PC-3 (cell line): Measurements from ENCODE around the gene SNX32. TPM values are rescaled to one million over a fixed set of nuclear protein-coding genes. Genes with fewer than 3 reads are reported as not detected.
A peak's percentile ranks its signal among the peaks of the same experiment; 100 is the strongest.

Experiments
- ATAC-seq: fragments of 200-7000 bp; cut with Tn5 transposase; 2 replicates; pipeline ENCODE4 v1.9.1; 2020; ENCODE audit warnings: mild to moderate bottlenecking, moderate library complexity
- BruUV-seq: library from RNA; stranded (reverse); fragments of 400-500 nt; replicated peaks from 2 replicates; lab custom pipeline; 2021; lab: Mats Ljungman, UMichigan
- CTCF ChIA-PET: fragments of 300-600 bp; sonication (Branson Sonifier 250); formaldehyde crosslinking; loops from one replicate; lab custom pipeline; 2022; ENCODE audit warnings: antibody characterized with exemption; lab: Charles Lee
- POLR2A ChIA-PET: fragments of 300-600 bp; sonication (Branson Sonifier 250); formaldehyde crosslinking; loops from one replicate; lab custom pipeline; 2022; ENCODE audit warnings: antibody characterized with exemption; ENCODE audit not compliant: unreplicated experiment; lab: Charles Lee
- DNase-seq: peaks from one replicate; pipeline ENCODE4 v3.0.0-alpha.2; 2015
- H2AFZ ChIP-seq: fragments of 300-600 bp; sonication (generic); 2 replicates; pipeline ENCODE4 v1.6.0; 2016; ENCODE audit warnings: antibody characterized with exemption, low read length
- H3F3A ChIP-seq: fragments of 300-600 bp; sonication (generic); one replicate; pipeline ENCODE4 v1.6.0; 2017; ENCODE audit warnings: antibody characterized with exemption, low read length, control low read depth, mild to moderate bottlenecking; ENCODE audit not compliant: unreplicated experiment
- H3K27ac ChIP-seq: fragments of 300-600 bp; sonication (generic); 2 replicates; pipeline ENCODE4 v1.5.1; 2016; ENCODE audit warnings: mild to moderate bottlenecking, low read length
- H3K27me3 ChIP-seq: fragments of 300-600 bp; sonication (generic); 2 replicates; pipeline ENCODE4 v1.6.1; 2016; ENCODE audit warnings: low read length, mixed read lengths
- H3K36me3 ChIP-seq: fragments of 300-600 bp; sonication (generic); 2 replicates; pipeline ENCODE4 v1.6.1; 2016; ENCODE audit warnings: low read depth, mixed run types, low read length, mixed read lengths
- H3K4me1 ChIP-seq: fragments of 300-600 bp; sonication (generic); 2 replicates; pipeline ENCODE4 v1.5.1; 2016; ENCODE audit warnings: low read length; ENCODE audit not compliant: insufficient read depth
- H3K4me2 ChIP-seq: fragments of 300-600 bp; sonication (generic); 2 replicates; pipeline ENCODE4 v1.6.0; 2016; ENCODE audit warnings: low read length
- H3K4me3 ChIP-seq: fragments of 300-600 bp; sonication (generic); 2 replicates; pipeline ENCODE4 v1.5.1; 2016; ENCODE audit warnings: mild to moderate bottlenecking, low read length, mixed read lengths
- H3K79me2 ChIP-seq: fragments of 300-600 bp; sonication (generic); 2 replicates; pipeline ENCODE4 v1.6.1; 2017; ENCODE audit warnings: low read length, mixed read lengths
- H3K9ac ChIP-seq: fragments of 300-600 bp; sonication (generic); 2 replicates; pipeline ENCODE4 v1.6.0; 2016; ENCODE audit warnings: mild to moderate bottlenecking, low read length
- H3K9me2 ChIP-seq: fragments of 300-600 bp; sonication (generic); replicated peaks from 2 replicates; pipeline ENCODE4 v1.6.1; 2016; ENCODE audit warnings: mixed run types, low read length, mixed read lengths
- H3K9me3 ChIP-seq: fragments of 300-600 bp; sonication (generic); 2 replicates; pipeline ENCODE4 v1.6.1; 2016; ENCODE audit warnings: low read length, mixed read lengths
- H4K20me1 ChIP-seq: fragments of 300-600 bp; sonication (generic); 2 replicates; pipeline ENCODE4 v1.6.1; 2016; ENCODE audit warnings: low read length, mixed read lengths
- EZH2 ChIP-seq: fragments of 300-600 bp; sonication (generic); IDR thresholded peaks from one replicate; pipeline ENCODE4 v1.6.1; 2017; ENCODE audit warnings: antibody characterized with exemption, mild to moderate bottlenecking, low read length; ENCODE audit not compliant: unreplicated experiment
- EZH2phosphoT487 ChIP-seq: fragments of 300-600 bp; sonication (generic); IDR thresholded peaks from 2 replicates; pipeline ENCODE4 v1.6.1; 2018; ENCODE audit warnings: mild to moderate bottlenecking, antibody characterized with exemption, low read length, borderline replicate concordance
- intact Hi-C: fragments of 100-400 bp; cut with micrococcal nuclease; formaldehyde crosslinking; loops from 2 replicates; pipeline ENCODE4 v1.9.0; 2023
- total RNA-seq: library from RNA; depleted of rRNA; stranded (reverse); fragments of >200 nt; gene quantifications from 2 replicates; pipeline ENCODE4 v1.2.3, GENCODE V29; 2014
- TF ChIP-seq, protein P1 (sequence below): fragments of 300-600 bp; sonication (generic); conservative IDR thresholded peaks from 2 replicates; pipeline ENCODE4 v1.5.1; 2017; ENCODE audit warnings: antibody characterized with exemption, low read depth, mild to moderate bottlenecking, low read length

SNX32 gene
- total RNA-seq, 1 experiment from 2014 or later = not detected

DNA sequence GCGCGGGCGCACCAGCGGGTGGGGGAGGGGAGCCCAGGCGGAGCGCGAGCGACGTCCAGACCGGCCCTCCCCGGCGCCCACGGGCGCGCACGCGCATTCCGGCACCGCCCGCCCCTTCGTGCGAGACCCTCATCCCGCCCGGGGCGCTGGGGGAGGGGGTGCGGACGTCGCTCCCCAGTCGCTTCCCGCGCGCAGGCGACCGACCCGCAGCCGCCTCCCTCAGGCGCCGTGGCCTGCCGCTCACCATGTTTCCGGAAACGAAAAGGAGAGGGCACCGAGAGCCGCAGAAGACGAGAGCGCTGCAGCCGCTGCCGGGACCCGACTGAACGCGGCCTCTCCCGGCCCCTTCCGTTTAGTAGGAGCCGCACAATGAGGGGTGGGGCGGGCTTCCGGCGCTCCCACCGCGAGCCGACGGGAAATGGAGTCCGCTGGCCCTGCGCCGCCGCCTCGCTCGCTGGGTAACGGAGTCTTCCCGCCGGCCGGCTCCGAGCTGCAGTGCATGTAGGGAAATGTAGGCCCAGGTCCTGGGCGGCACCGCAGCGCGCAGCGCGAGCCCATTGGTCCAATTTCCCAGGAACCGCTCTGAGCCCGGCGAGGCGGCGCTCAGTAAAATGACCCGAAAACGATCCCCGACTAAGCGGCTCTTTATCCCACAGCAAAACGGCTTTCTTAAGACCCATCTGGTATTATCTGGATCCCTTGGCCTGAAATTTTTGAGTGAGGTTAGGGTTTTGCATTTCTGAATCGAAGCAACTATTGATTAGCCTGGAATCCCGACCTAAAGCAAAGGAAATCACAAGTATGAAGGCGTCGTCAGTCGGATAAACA, 24.3 kb downstream of the SNX32 start, which contains the start of gene CFL1:
TSS of gene CFL1 (minus strand) at position 328 of the 828 bp plus-strand sequence. CDS start at position 247, 81 bp downstream.
- Histone ChIP-seq H3K9ac (peak within 1 kb of the TSS; percentile 90), H4K20me1 (peaks cover 45% of the 10 kb centered on the region), H3F3A (peaks cover 11% of the 10 kb centered on the region), H3K4me1 (peaks cover 42% of the 10 kb centered on the region), H2AFZ (peak within 1 kb of the TSS; percentile 93), H3K9me3 (no peaks in the 10 kb centered on the region), H3K9me2 (no peaks in the 10 kb centered on the region), H3K4me3 (peak within 1 kb of the TSS; percentile 79), H3K4me2 (peak within 1 kb of the TSS; percentile 98), H3K79me2 (peaks cover 68% of the 10 kb centered on the region), H3K27me3 (no peaks in the 10 kb centered on the region), H3K36me3 (peaks cover 37% of the 10 kb centered on the region), H3K27ac (peak within 1 kb of the TSS; percentile 74)
- intact Hi-C loops = loop anchor here (2.0 kb wide), 1 partner anchor 31 kb away; the partner anchor contains the start of gene FIBP
- no TSS peak for BruUV-seq
- CTCF ChIA-PET = interaction anchor here (0.5 to 2.6 kb wide), 2 partner anchors 31 to 143 kb away, joined by 3 to 26 read pairs; partner anchors contain the start of gene FIBP
- TF ChIP-seq EZH2phosphoT487 (no peak), EZH2 (no peak)
- TF ChIP-seq, protein P1, sequence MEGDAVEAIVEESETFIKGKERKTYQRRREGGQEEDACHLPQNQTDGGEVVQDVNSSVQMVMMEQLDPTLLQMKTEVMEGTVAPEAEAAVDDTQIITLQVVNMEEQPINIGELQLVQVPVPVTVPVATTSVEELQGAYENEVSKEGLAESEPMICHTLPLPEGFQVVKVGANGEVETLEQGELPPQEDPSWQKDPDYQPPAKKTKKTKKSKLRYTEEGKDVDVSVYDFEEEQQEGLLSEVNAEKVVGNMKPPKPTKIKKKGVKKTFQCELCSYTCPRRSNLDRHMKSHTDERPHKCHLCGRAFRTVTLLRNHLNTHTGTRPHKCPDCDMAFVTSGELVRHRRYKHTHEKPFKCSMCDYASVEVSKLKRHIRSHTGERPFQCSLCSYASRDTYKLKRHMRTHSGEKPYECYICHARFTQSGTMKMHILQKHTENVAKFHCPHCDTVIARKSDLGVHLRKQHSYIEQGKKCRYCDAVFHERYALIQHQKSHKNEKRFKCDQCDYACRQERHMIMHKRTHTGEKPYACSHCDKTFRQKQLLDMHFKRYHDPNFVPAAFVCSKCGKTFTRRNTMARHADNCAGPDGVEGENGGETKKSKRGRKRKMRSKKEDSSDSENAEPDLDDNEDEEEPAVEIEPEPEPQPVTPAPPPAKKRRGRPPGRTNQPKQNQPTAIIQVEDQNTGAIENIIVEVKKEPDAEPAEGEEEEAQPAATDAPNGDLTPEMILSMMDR = no peak
- DNase-seq (peak; percentile 99), ATAC-seq (peak; percentile 57)
- POLR2A ChIA-PET = interaction anchor here (0.5 to 1.4 kb wide), 8 partner anchors 9 to 1518 kb away, joined by 3 to 6 read pairs (median 4); partner anchors contain the start of genes CCDC85B, CCDC88B and RELA

DNA sequence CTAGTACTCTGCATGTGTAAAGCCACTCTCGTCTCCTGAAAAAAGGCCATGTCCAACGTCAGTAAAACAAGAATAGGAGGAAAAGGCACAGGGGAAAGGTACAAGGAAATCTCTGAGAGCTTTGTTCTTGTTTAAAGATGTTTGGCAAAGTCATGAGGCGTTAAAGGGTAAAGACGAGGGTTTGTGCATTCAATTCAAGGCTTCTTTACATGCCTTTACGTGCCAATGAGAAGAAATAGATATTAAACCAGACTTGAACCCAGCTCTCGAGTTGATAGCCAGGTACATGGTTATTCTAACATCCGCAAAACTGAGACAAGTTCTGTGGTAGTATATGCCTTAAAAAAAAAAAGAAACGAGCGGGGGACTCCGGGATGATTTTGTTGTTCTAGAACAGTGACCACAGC, 24.9 kb downstream of the SNX32 start:
- POLR2A ChIA-PET = interaction anchor here (0.5 to 1.8 kb wide), 9 partner anchors 9 to 1519 kb away, joined by 3 to 23 read pairs (median 5); partner anchors contain the start of genes CCDC85B, CCDC88B, FIBP and RELA
- peak overlapping the region; percentile 98 for H3K4me2 ChIP-seq
- H3K79me2 ChIP-seq = peaks cover 68% of the 10 kb centered on the region
- peaks cover 31% of the 10 kb centered on the region for H3K36me3 ChIP-seq
- H3K9me3 ChIP-seq = no peaks in the 10 kb centered on the region
- peak overlapping the region; percentile 93 for H2AFZ ChIP-seq
- H3K4me3 ChIP-seq = peak overlapping the region; percentile 79
- ATAC-seq (no peak), DNase-seq (peak; percentile 29)
- intact Hi-C loops = loop anchor here (1.0 to 2.0 kb wide), 2 partner anchors 30 to 243 kb away; partner anchors contain the start of genes FIBP and PCNX3
- H3K27me3 ChIP-seq = no peaks in the 10 kb centered on the region
- peaks cover 11% of the 10 kb centered on the region for H3F3A ChIP-seq
- TF ChIP-seq EZH2 = no peak
- TF ChIP-seq, protein P1 = no peak
- TF ChIP-seq EZH2phosphoT487 = no peak
- TSS peak; percentile 25 for BruUV-seq
- H3K9ac ChIP-seq = peak overlapping the region; percentile 90
- peaks cover 39% of the 10 kb centered on the region for H4K20me1 ChIP-seq
- peak overlapping the region; percentile 74 for H3K27ac ChIP-seq
- no peaks in the 10 kb centered on the region for H3K9me2 ChIP-seq
- CTCF ChIA-PET = interaction anchor here (0.5 to 2.6 kb wide), 5 partner anchors 30 to 147 kb away, joined by 3 to 26 read pairs (median 8); partner anchors contain the start of genes CCDC85B and FIBP
- peaks cover 42% of the 10 kb centered on the region for H3K4me1 ChIP-seq
